GM19240 (cell line): Measurements from ENCODE around the gene TMEM236.

ENCODE experiments used
- DNase-seq: peaks from one replicate; pipeline ENCODE4 v3.0.0; 2011; ENCODE audit warnings: low spot score; ENCODE audit not compliant: insufficient read length

TMEM236 gene

GRCh38 chr10:17740668-17741067 lies 11.3 kb upstream of the TMEM236 start:
- no peak for DNase-seq

- DNase-seq: no peak
Observed at GRCh38 chr10:17742918-17743317, 9.1 kb upstream of the TMEM236 start.

GRCh38 chr10:17743437-17743836 lies 8.6 kb upstream of the TMEM236 start:
- no peak for DNase-seq

GRCh38 chr10:17744341-17744861 lies 7.6 kb upstream of the TMEM236 start:
- DNase-seq: no peak

GRCh38 chr10:17747883-17748550 lies 4.0 kb upstream of the TMEM236 start:
- DNase-seq: no peak

GRCh38 chr10:17749890-17750289 lies 2.1 kb upstream of the TMEM236 start:
- no peak for DNase-seq

GRCh38 chr10:17756557-17757217 lies 4.7 kb downstream of the TMEM236 start:
- peak; percentile 52 for DNase-seq

- no peak for DNase-seq
Observed at GRCh38 chr10:17758200-17758599, 6.2 kb downstream of the TMEM236 start.

- no peak for DNase-seq
Observed at GRCh38 chr10:17758896-17759295, 6.9 kb downstream of the TMEM236 start.

GRCh38 chr10:17764142-17764541 lies 12.1 kb downstream of the TMEM236 start:
- DNase-seq: no peak

GRCh38 chr10:17765602-17766001 lies 13.6 kb downstream of the TMEM236 start:
- DNase-seq: no peak

GRCh38 chr10:17766731-17767130 lies 14.7 kb downstream of the TMEM236 start:
- DNase-seq: no peak

- no peak for DNase-seq
Observed at GRCh38 chr10:17768496-17768895, 16.5 kb downstream of the TMEM236 start.

GRCh38 chr10:17768957-17769356 lies 17.0 kb downstream of the TMEM236 start:
- no peak for DNase-seq

GRCh38 chr10:17771017-17771416 lies 19.0 kb downstream of the TMEM236 start:
- no peak for DNase-seq

- DNase-seq: no peak
Observed at GRCh38 chr10:17779784-17780183, 27.8 kb downstream of the TMEM236 start.

- no peak for DNase-seq
Observed at GRCh38 chr10:17780727-17781126, 28.7 kb downstream of the TMEM236 start.

- no peak for DNase-seq
Observed at GRCh38 chr10:17781856-17782255, 29.9 kb downstream of the TMEM236 start.

- no peak for DNase-seq
Observed at GRCh38 chr10:17782921-17783665, 31.1 kb downstream of the TMEM236 start.

GRCh38 chr10:17783751-17784150 lies 31.8 kb downstream of the TMEM236 start:
- DNase-seq: no peak

- no peak for DNase-seq
Observed at GRCh38 chr10:17784688-17785087, 32.7 kb downstream of the TMEM236 start.

GRCh38 chr10:17785276-17785930 lies 33.4 kb downstream of the TMEM236 start:
- DNase-seq: no peak
